Activated T-cell treated with anti-CD3 and anti-CD28 coated beads, Interleukin-2, amount 50 U/mL, for 4 hours (primary cell): ENCODE results near the gene PHACTR4. TPM values are rescaled to one million over a fixed set of nuclear protein-coding genes. Genes with fewer than 3 reads are reported as not detected.
"Not testable (repeated sequence)": the region's sequence is repeated elsewhere in the genome, so short reads cannot be mapped to it uniquely, and the experiment has no call there.

Experiments used
- ATAC-seq, 2 donors: fragments of 200-7000 bp; cut with Tn5 transposase; one replicate each; pipeline ENCODE4 v1.10.0; 2021
- DNase-seq: peaks from one replicate; pipeline ENCODE4 v3.0.0-alpha.2; 2020
- H3K27me3 Mint-ChIP-seq: one replicate; pipeline ENCODE4 v1.8.0; 2021; ENCODE audit warnings: low read depth, mixed read lengths
- H3K36me3 Mint-ChIP-seq: one replicate; pipeline ENCODE4 v1.8.0; 2022; ENCODE audit warnings: mixed read lengths; ENCODE audit not compliant: insufficient read depth
- H3K4me1 Mint-ChIP-seq: one replicate; pipeline ENCODE4 v1.8.0; 2021; ENCODE audit warnings: low read depth, mixed read lengths
- H3K4me3 Mint-ChIP-seq: one replicate; pipeline ENCODE4 v1.8.0; 2021; ENCODE audit warnings: mild to moderate bottlenecking, moderate library complexity, mixed read lengths
- H3K9me3 Mint-ChIP-seq: one replicate; pipeline ENCODE4 v1.8.0; 2021; ENCODE audit warnings: mixed read lengths
- total RNA-seq, 3 donors: library from RNA; stranded (reverse); gene quantifications; one replicate each; pipeline ENCODE4 v1.2.1, GENCODE V29; 2021

PHACTR4 gene
- total RNA-seq = 10 to 100 TPM; 19.7 to 23.2 (median 22.4) TPM

- no peaks in the 10 kb centered on the region for H3K9me3 Mint-ChIP-seq
These were observed at the start of gene PHACTR4 for GRCh38 chr1:28369371-28370238. Gene PHACTR4, plus strand, starts transcription at chr1:28369740. Its CDS starts 37,708 bp downstream, at chr1:28407448.

GRCh38 chr1:28322194-28322593 is 47.3 kb upstream of the PHACTR4 start:
- H3K9me3 Mint-ChIP-seq = no peaks in the 10 kb centered on the region
- H3K4me3 Mint-ChIP-seq = no peak overlapping the region
- peaks cover 5% of the 10 kb centered on the region for H3K27me3 Mint-ChIP-seq
- H3K36me3 Mint-ChIP-seq = no peaks in the 10 kb centered on the region
- no peak for DNase-seq
- peaks cover 3% of the 10 kb centered on the region for H3K4me1 Mint-ChIP-seq
- no peak for ATAC-seq

More at GRCh38 chr1:28369371-28370238, at the start of gene PHACTR4:
- peaks cover 33% of the 10 kb centered on the region for H3K4me1 Mint-ChIP-seq
- H3K27me3 Mint-ChIP-seq = no peaks in the 10 kb centered on the region
- H3K36me3 Mint-ChIP-seq = no peaks in the 10 kb centered on the region
- ATAC-seq = peak; percentile 96
- H3K4me3 Mint-ChIP-seq = peak within 1 kb of the TSS; percentile 92
- peak; percentile 70 for DNase-seq

GRCh38 chr1:28323720-28324119 is 45.8 kb upstream of the PHACTR4 start:
- DNase-seq (no peak), ATAC-seq (no peak)
- no peak overlapping the region for H3K4me3 Mint-ChIP-seq
- peaks cover 5% of the 10 kb centered on the region for H3K27me3 Mint-ChIP-seq
- H3K9me3 Mint-ChIP-seq = no peaks in the 10 kb centered on the region
- H3K36me3 Mint-ChIP-seq = no peaks in the 10 kb centered on the region
- peaks cover 9% of the 10 kb centered on the region for H3K4me1 Mint-ChIP-seq

GRCh38 chr1:28326515-28326914 is 43.0 kb upstream of the PHACTR4 start:
- Mint-ChIP-seq H3K4me3 (no peak overlapping the region), H3K27me3 (peaks cover 3% of the 10 kb centered on the region), H3K36me3 (peaks cover 4% of the 10 kb centered on the region), H3K4me1 (peaks cover 24% of the 10 kb centered on the region), H3K9me3 (no peaks in the 10 kb centered on the region)
- DNase-seq (no peak), ATAC-seq (no peak)

GRCh38 chr1:28326984-28327383 is 42.6 kb upstream of the PHACTR4 start:
- DNase-seq (no peak), ATAC-seq (no peak)
- Mint-ChIP-seq H3K4me3 (peak overlapping the region; percentile 5), H3K36me3 (peaks cover 5% of the 10 kb centered on the region), H3K27me3 (no peaks in the 10 kb centered on the region), H3K9me3 (no peaks in the 10 kb centered on the region), H3K4me1 (peaks cover 26% of the 10 kb centered on the region)

GRCh38 chr1:28327431-28327830 is 42.1 kb upstream of the PHACTR4 start:
- H3K27me3 Mint-ChIP-seq, H3K9me3 Mint-ChIP-seq, H3K36me3 Mint-ChIP-seq, DNase-seq, ATAC-seq: not testable (repeated sequence)
- peaks cover 29% of the 10 kb centered on the region for H3K4me1 Mint-ChIP-seq
- peak overlapping the region; percentile 92 for H3K4me3 Mint-ChIP-seq

- DNase-seq = no peak
- peaks cover 36% of the 10 kb centered on the region for H3K4me1 Mint-ChIP-seq
These were observed 41.3 kb upstream of the PHACTR4 start for GRCh38 chr1:28328228-28328648.

GRCh38 chr1:28329395-28330153 is 40.0 kb upstream of the PHACTR4 start:
- H3K9me3 Mint-ChIP-seq = no peaks in the 10 kb centered on the region
- H3K4me3 Mint-ChIP-seq = peak overlapping the region; percentile 92
- H3K4me1 Mint-ChIP-seq = peaks cover 37% of the 10 kb centered on the region
- DNase-seq = peak; percentile 30
- no peaks in the 10 kb centered on the region for H3K27me3 Mint-ChIP-seq
- ATAC-seq = peak; percentile 12 to 29
- peaks cover 20% of the 10 kb centered on the region for H3K36me3 Mint-ChIP-seq

More at GRCh38 chr1:28328228-28328648, 41.3 kb upstream of the PHACTR4 start:
- no peak for ATAC-seq
- H3K4me3 Mint-ChIP-seq = peak overlapping the region; percentile 92
- no peaks in the 10 kb centered on the region for H3K9me3 Mint-ChIP-seq
- H3K36me3 Mint-ChIP-seq = peaks cover 16% of the 10 kb centered on the region
- no peaks in the 10 kb centered on the region for H3K27me3 Mint-ChIP-seq

- Mint-ChIP-seq H3K36me3 (peaks cover 8% of the 10 kb centered on the region), H3K27me3 (no peaks in the 10 kb centered on the region), H3K4me3 (no peak overlapping the region), H3K4me1 (peaks cover 2% of the 10 kb centered on the region), H3K9me3 (no peaks in the 10 kb centered on the region)
- DNase-seq (no peak), ATAC-seq (no peak)
These were observed 30.6 kb upstream of the PHACTR4 start for GRCh38 chr1:28338897-28339296.

GRCh38 chr1:28339551-28339950 is 30.0 kb upstream of the PHACTR4 start:
- H3K4me1 Mint-ChIP-seq = peaks cover 2% of the 10 kb centered on the region
- no peak for ATAC-seq
- peaks cover 5% of the 10 kb centered on the region for H3K36me3 Mint-ChIP-seq
- no peak overlapping the region for H3K4me3 Mint-ChIP-seq
- no peaks in the 10 kb centered on the region for H3K9me3 Mint-ChIP-seq
- H3K27me3 Mint-ChIP-seq = no peaks in the 10 kb centered on the region
- no peak for DNase-seq

GRCh38 chr1:28340221-28340974 is 29.1 kb upstream of the PHACTR4 start:
- Mint-ChIP-seq H3K36me3 (peaks cover 3% of the 10 kb centered on the region), H3K9me3 (no peaks in the 10 kb centered on the region), H3K4me3 (no peak overlapping the region), H3K27me3 (no peaks in the 10 kb centered on the region), H3K4me1 (no peaks in the 10 kb centered on the region)
- no peak for ATAC-seq
- DNase-seq = no peak

GRCh38 chr1:28341591-28341990 is 27.9 kb upstream of the PHACTR4 start:
- ATAC-seq (no peak), DNase-seq (no peak)
- no peak overlapping the region for H3K4me3 Mint-ChIP-seq
- H3K36me3 Mint-ChIP-seq = no peaks in the 10 kb centered on the region
- no peaks in the 10 kb centered on the region for H3K27me3 Mint-ChIP-seq
- no peaks in the 10 kb centered on the region for H3K4me1 Mint-ChIP-seq
- H3K9me3 Mint-ChIP-seq = no peaks in the 10 kb centered on the region

- DNase-seq = no peak
- no peaks in the 10 kb centered on the region for H3K9me3 Mint-ChIP-seq
- no peaks in the 10 kb centered on the region for H3K4me1 Mint-ChIP-seq
- no peaks in the 10 kb centered on the region for H3K36me3 Mint-ChIP-seq
- no peak overlapping the region for H3K4me3 Mint-ChIP-seq
- ATAC-seq = no peak
- no peaks in the 10 kb centered on the region for H3K27me3 Mint-ChIP-seq
These were observed 26.1 kb upstream of the PHACTR4 start for GRCh38 chr1:28343405-28343804.

- H3K9me3 Mint-ChIP-seq, DNase-seq, H3K4me1 Mint-ChIP-seq, H3K27me3 Mint-ChIP-seq, H3K36me3 Mint-ChIP-seq, H3K4me3 Mint-ChIP-seq, ATAC-seq: not testable (repeated sequence)
These were observed 16.2 kb upstream of the PHACTR4 start for GRCh38 chr1:28353248-28353810.
